Hepatocyte (in vitro differentiated cells): ENCODE results near the gene ZNF865. TPM values are rescaled to one million over a fixed set of nuclear protein-coding genes. Genes with fewer than 3 reads are reported as not detected.

Experiments
- DNase-seq: peaks from one replicate; pipeline ENCODE4 v3.0.0-alpha.2; 2016; ENCODE audit warnings: low spot score
- H2AFZ ChIP-seq: fragments of 200-600 bp; sonication (generic); 2 replicates; pipeline ENCODE4 v1.6.0; 2016; ENCODE audit warnings: antibody characterized with exemption, mild to moderate bottlenecking
- H3K27ac ChIP-seq: fragments of 200-600 bp; sonication (generic); 2 replicates; pipeline ENCODE4 v1.5.1; 2016; ENCODE audit warnings: mild to moderate bottlenecking
- H3K27me3 ChIP-seq: fragments of 200-600 bp; sonication (generic); 2 replicates; pipeline ENCODE4 v1.6.1; 2016
- H3K36me3 ChIP-seq: fragments of 200-600 bp; sonication (generic); replicated peaks from 2 replicates; pipeline ENCODE4 v1.5.1; 2016; ENCODE audit warnings: low read depth; ENCODE audit not compliant: insufficient read depth
- H3K4me1 ChIP-seq: fragments of 200-600 bp; sonication (generic); 2 replicates; pipeline ENCODE4 v1.5.1; 2016; ENCODE audit warnings: mild to moderate bottlenecking, moderate library complexity; ENCODE audit not compliant: insufficient read depth
- H3K4me2 ChIP-seq: fragments of 200-600 bp; sonication (generic); 2 replicates; pipeline ENCODE4 v1.6.0; 2016
- H3K4me3 ChIP-seq: fragments of 200-600 bp; sonication (generic); 2 replicates; pipeline ENCODE4 v1.5.1; 2016; ENCODE audit warnings: mild to moderate bottlenecking
- H3K79me2 ChIP-seq: fragments of 200-600 bp; sonication (generic); 2 replicates; pipeline ENCODE4 v1.6.0; 2017; ENCODE audit warnings: mild to moderate bottlenecking
- H3K9me2 ChIP-seq: fragments of 200-600 bp; sonication (generic); replicated peaks from 2 replicates; pipeline ENCODE4 v1.6.0; 2017; ENCODE audit warnings: mild to moderate bottlenecking; ENCODE audit not compliant: insufficient read depth
- H3K9me3 ChIP-seq: fragments of 200-600 bp; sonication (generic); 2 replicates; pipeline ENCODE4 v1.5.1; 2016; ENCODE audit warnings: low read depth, mild to moderate bottlenecking
- H4K20me1 ChIP-seq: fragments of 200-600 bp; sonication (generic); 2 replicates; pipeline ENCODE4 v1.6.0; 2016; ENCODE audit warnings: mild to moderate bottlenecking; ENCODE audit not compliant: insufficient read depth, poor library complexity, severe bottlenecking
- CTCF ChIP-seq: fragments of 200-600 bp; sonication (generic); IDR thresholded peaks from 2 replicates; pipeline ENCODE4 v1.5.1; 2016; ENCODE audit warnings: antibody characterized with exemption, mild to moderate bottlenecking; ENCODE audit not compliant: poor library complexity
- EZH2 ChIP-seq: fragments of 200-600 bp; sonication (generic); IDR thresholded peaks from 2 replicates; pipeline ENCODE4 v1.6.1; 2016; ENCODE audit warnings: antibody characterized with exemption, mild to moderate bottlenecking, borderline replicate concordance
- EZH2phosphoT487 ChIP-seq: fragments of 200-600 bp; sonication (generic); IDR thresholded peaks from one replicate; pipeline ENCODE4 v1.6.1; 2018; ENCODE audit warnings: antibody characterized with exemption, mild to moderate bottlenecking, low read depth, moderate library complexity; ENCODE audit not compliant: unreplicated experiment, severe bottlenecking
- WGBS: methylation state at CpG from one replicate; pipeline ENCODE4 v1.1.6; 2016; ENCODE audit warnings: low lambda C conversion rate; ENCODE audit errors: missing lambda C conversion rate; 5-methylcytosine and 5-hydroxymethylcytosine counted together
- polyA plus RNA-seq: library from polyadenylated mRNA; unstranded; fragments of >200 nt; fragmentation: Nextera tagmentation; extraction: Ambion mirVana; gene quantifications from 2 replicates; pipeline ENCODE4 v1.2.1, GENCODE V29; 2016
- total RNA-seq: library from RNA; depleted of rRNA; stranded (reverse); fragments of >200 nt; gene quantifications from 2 replicates; pipeline ENCODE4 v1.2.3, GENCODE V29; 2014

Gene ZNF865
- total and polyA plus RNA-seq, 2 experiments from 2014 or later: 1.7 to 3.0 TPM

- Histone ChIP-seq H3K27me3 (no peaks in the 10 kb centered on the region), H2AFZ (no peak overlapping the region), H3K9me3 (no peaks in the 10 kb centered on the region), H3K9me2 (no peaks in the 10 kb centered on the region), H3K79me2 (no peaks in the 10 kb centered on the region), H3K4me3 (no peak overlapping the region), H4K20me1 (no peaks in the 10 kb centered on the region), H3K4me2 (no peak overlapping the region), H3K27ac (no peak overlapping the region), H3K36me3 (no peaks in the 10 kb centered on the region), H3K4me1 (peaks cover 7% of the 10 kb centered on the region)
- TF ChIP-seq EZH2phosphoT487: no peak
- TF ChIP-seq CTCF: no peak
- no peak for TF ChIP-seq EZH2
- no peak for DNase-seq
- WGBS: 60% methylated on average over 7 of the region's 7 CpGs
Measured at GRCh38 chr19:55590109-55590508, 15.3 kb upstream of the ZNF865 start.

DNA sequence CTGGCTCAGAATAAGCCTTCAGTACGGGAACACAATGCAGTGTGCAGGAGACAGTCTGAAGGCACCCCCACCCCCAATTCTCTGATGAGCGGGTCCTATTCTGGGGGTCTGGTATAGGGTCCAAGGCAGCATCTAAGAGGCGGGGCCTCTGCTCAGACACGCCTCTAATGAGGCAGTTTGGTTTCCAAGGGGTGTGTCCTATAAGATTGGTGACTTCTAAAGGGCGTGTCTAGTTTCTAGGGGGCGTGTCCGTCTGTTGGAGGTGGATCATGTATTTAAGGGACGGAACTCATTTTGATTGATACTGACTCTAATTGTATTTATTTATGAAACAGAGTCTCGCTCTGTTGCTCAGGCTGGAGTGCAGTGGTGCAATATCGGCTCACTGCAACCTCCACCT is 14.8 kb upstream of the ZNF865 start:
- Histone ChIP-seq H4K20me1 (no peaks in the 10 kb centered on the region), H3K9me2 (no peaks in the 10 kb centered on the region), H3K27me3 (no peaks in the 10 kb centered on the region), H3K4me1 (peaks cover 7% of the 10 kb centered on the region), H3K4me2 (no peak overlapping the region), H3K4me3 (no peak overlapping the region), H3K79me2 (no peaks in the 10 kb centered on the region), H3K9me3 (no peaks in the 10 kb centered on the region), H3K27ac (no peak overlapping the region), H2AFZ (no peak overlapping the region), H3K36me3 (no peaks in the 10 kb centered on the region)
- no peak for DNase-seq
- no peak for TF ChIP-seq EZH2
- no peak for TF ChIP-seq CTCF
- TF ChIP-seq EZH2phosphoT487: no peak
- 83% methylated on average over 10 of the region's 10 CpGs for WGBS

DNA sequence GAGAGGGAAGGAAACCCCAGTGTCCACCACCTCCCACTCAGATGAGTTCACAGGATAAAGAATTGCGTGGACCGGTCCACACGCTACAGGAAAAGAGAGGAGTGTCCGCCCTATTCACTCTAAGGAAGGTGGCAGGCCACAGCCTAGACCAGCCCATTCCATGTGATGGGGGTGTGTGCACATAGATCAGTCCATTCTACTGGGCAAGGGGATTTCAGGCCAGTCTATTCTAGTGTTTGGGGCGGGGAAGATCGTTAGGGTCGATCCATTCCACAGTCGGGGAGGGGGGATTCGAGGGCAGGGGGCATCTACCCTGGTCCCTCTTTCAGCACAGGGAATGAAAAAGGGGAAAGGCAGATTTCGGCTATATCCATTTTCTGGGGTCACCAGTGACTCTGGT is 13.9 kb upstream of the ZNF865 start:
- H3K9me2 ChIP-seq: no peaks in the 10 kb centered on the region
- H3K4me3 ChIP-seq: no peak overlapping the region
- H3K36me3 ChIP-seq: no peaks in the 10 kb centered on the region
- WGBS: 96% methylated on average over 10 of the region's 10 CpGs
- H3K4me2 ChIP-seq: no peak overlapping the region
- peaks cover 3% of the 10 kb centered on the region for H3K4me1 ChIP-seq
- no peak for DNase-seq
- no peak overlapping the region for H3K27ac ChIP-seq
- no peak overlapping the region for H2AFZ ChIP-seq
- no peaks in the 10 kb centered on the region for H3K9me3 ChIP-seq
- no peak for TF ChIP-seq EZH2phosphoT487
- no peak for TF ChIP-seq CTCF
- TF ChIP-seq EZH2: no peak
- H3K27me3 ChIP-seq: no peaks in the 10 kb centered on the region
- H4K20me1 ChIP-seq: no peaks in the 10 kb centered on the region
- H3K79me2 ChIP-seq: no peaks in the 10 kb centered on the region
